Fibroblast of villous mesenchyme (primary cell): ENCODE measurements around the gene ILK. TPM values are rescaled to one million over a fixed set of nuclear protein-coding genes. Genes with fewer than 3 reads are reported as not detected.

Source experiments
- DNase-seq: peaks from one replicate; pipeline ENCODE4 v3.0.0-alpha.2; 2010; ENCODE audit warnings: low read depth
- H3K4me3 ChIP-seq: 2 replicates; pipeline ENCODE4 v1.5.1; 2011; ENCODE audit warnings: low read depth, mild to moderate bottlenecking, low read length
- total RNA-seq: library from RNA; depleted of rRNA; stranded (reverse); fragments of >200 nt; gene quantifications from 2 replicates; pipeline ENCODE4 v1.2.3, GENCODE V29; 2012
- TF ChIP-seq, protein P1 (sequence below): IDR thresholded peaks from 2 replicates; pipeline ENCODE4 v1.5.1; 2012; ENCODE audit warnings: low read depth, mild to moderate bottlenecking, low read length; ENCODE audit not compliant: insufficient read depth

The ILK gene
- total RNA-seq, 1 donor = 323 TPM

- TF ChIP-seq, protein P1, sequence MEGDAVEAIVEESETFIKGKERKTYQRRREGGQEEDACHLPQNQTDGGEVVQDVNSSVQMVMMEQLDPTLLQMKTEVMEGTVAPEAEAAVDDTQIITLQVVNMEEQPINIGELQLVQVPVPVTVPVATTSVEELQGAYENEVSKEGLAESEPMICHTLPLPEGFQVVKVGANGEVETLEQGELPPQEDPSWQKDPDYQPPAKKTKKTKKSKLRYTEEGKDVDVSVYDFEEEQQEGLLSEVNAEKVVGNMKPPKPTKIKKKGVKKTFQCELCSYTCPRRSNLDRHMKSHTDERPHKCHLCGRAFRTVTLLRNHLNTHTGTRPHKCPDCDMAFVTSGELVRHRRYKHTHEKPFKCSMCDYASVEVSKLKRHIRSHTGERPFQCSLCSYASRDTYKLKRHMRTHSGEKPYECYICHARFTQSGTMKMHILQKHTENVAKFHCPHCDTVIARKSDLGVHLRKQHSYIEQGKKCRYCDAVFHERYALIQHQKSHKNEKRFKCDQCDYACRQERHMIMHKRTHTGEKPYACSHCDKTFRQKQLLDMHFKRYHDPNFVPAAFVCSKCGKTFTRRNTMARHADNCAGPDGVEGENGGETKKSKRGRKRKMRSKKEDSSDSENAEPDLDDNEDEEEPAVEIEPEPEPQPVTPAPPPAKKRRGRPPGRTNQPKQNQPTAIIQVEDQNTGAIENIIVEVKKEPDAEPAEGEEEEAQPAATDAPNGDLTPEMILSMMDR = no peak
- peak; percentile 79 for DNase-seq
- H3K4me3 ChIP-seq = no peak overlapping the region
These were observed 34.3 kb downstream of the ILK start for GRCh38 chr11:6637871-6638270.

DNA sequence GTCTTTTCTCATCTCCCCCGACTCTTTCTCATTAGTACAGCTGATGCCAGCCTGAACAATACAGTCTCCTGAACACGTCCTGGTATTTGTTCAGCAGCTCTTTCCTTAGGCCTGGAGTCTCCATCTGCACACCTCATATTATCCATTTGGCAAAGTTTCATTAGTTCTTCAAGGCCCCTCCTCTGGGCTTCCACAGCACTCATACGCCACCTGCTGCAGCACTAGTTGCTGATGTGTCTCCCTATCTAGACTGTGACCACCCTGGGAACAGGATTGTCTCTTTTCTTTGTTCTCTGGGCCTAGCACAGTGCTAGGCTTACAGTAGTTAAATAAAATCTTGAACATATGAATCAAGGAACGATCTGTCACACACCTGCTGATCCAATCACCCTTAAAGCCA, 34.9 kb downstream of the ILK start:
- no peak for DNase-seq
- H3K4me3 ChIP-seq = no peak overlapping the region
- TF ChIP-seq, protein P1 = no peak

- no peak overlapping the region for H3K4me3 ChIP-seq
- TF ChIP-seq, protein P1 = no peak
- DNase-seq = no peak
These were observed 36.7 kb downstream of the ILK start for GRCh38 chr11:6640036-6640984.

DNA sequence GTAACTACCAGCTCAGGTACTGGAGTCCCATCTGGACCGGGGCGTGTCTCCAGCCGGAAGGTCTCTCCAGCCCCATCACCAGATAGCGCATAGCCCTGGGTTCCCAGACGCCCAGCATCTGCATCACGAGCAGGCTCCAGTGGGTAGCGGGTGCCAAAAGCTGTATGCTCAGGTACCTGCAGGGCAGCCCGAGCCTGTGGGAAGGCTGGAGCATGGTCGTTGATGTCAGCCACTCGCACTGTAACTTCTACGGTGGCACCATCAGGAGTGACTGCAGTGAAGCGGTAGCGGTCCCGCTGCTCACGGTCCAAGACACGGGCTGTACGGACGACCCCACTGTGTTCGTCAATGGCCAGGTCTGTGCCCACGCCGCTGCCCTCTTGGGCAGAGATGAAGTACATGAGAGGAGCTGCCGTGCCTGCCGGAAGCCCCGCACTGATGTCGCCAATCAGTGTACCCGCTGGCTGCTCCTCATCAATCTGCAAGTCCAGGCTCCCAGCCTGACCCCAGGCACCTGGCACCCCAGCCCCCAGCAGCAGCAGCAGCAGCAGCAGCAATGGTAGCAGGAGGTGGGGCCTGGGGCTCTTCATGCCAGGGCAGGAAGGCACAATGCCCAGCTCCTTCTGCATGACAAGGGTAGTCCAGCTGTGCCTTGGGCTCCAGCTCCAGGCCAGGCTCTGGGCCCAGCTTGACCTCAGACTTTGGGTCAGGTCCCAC, 37.6 kb downstream of the ILK start:
- DNase-seq = no peak
- TF ChIP-seq, protein P1 = no peak

GRCh38 chr11:6642957-6643356, 39.4 kb downstream of the ILK start:
- DNase-seq = no peak
- TF ChIP-seq, protein P1 = no peak
- no peak overlapping the region for H3K4me3 ChIP-seq

More for the DNA sequence above, 37.6 kb downstream of the ILK start:
- H3K4me3 ChIP-seq = no peak overlapping the region

- H3K4me3 ChIP-seq = peak overlapping the region; percentile 41
- TF ChIP-seq, protein P1 = no peak
- DNase-seq = peak; percentile 87
These were observed 42.5 kb downstream of the ILK start for GRCh38 chr11:6646071-6646470.
